Fibroblast of pulmonary artery (primary cell): ENCODE measurements around the gene TAF1C.

Experiments
- DNase-seq: peaks from one replicate; pipeline ENCODE4 v3.0.0-alpha.2; 2010; ENCODE audit warnings: low read depth
- H3K4me3 ChIP-seq: replicated peaks from 2 replicates; pipeline ENCODE4 v1.5.1; 2011; ENCODE audit warnings: low read depth, mild to moderate bottlenecking, control low read depth, low read length, moderate library complexity
- TF ChIP-seq, protein P1 (sequence below): IDR thresholded peaks from 2 replicates; pipeline ENCODE4 v1.5.1; 2011; ENCODE audit warnings: mild to moderate bottlenecking, control low read depth, low read length, inconsistent platforms; ENCODE audit errors: missing control alignments

Gene TAF1C

DNA sequence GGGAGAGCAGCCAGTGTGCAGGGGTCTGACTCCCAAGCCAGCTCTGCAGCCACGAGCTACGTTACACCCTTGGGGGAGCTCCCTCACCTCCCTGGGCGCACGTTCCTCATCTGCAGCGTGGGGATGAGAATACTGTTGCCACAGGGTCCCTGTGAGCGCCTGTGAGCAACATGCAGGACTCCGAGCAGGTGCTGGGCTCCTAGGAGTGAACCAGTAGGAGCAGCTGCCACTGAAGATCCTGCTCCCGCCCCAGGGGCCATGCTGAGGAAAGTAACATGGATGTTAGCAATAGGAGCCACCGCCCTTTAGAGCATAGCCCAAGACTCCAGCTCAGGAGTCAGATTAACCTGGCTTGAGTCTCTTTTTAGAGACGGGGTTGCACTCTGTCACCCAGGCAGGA lies 25.8 kb downstream of the TAF1C start:
- H3K4me3 ChIP-seq, result no peak overlapping the region
- TF ChIP-seq, protein P1, sequence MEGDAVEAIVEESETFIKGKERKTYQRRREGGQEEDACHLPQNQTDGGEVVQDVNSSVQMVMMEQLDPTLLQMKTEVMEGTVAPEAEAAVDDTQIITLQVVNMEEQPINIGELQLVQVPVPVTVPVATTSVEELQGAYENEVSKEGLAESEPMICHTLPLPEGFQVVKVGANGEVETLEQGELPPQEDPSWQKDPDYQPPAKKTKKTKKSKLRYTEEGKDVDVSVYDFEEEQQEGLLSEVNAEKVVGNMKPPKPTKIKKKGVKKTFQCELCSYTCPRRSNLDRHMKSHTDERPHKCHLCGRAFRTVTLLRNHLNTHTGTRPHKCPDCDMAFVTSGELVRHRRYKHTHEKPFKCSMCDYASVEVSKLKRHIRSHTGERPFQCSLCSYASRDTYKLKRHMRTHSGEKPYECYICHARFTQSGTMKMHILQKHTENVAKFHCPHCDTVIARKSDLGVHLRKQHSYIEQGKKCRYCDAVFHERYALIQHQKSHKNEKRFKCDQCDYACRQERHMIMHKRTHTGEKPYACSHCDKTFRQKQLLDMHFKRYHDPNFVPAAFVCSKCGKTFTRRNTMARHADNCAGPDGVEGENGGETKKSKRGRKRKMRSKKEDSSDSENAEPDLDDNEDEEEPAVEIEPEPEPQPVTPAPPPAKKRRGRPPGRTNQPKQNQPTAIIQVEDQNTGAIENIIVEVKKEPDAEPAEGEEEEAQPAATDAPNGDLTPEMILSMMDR, result no peak

DNA sequence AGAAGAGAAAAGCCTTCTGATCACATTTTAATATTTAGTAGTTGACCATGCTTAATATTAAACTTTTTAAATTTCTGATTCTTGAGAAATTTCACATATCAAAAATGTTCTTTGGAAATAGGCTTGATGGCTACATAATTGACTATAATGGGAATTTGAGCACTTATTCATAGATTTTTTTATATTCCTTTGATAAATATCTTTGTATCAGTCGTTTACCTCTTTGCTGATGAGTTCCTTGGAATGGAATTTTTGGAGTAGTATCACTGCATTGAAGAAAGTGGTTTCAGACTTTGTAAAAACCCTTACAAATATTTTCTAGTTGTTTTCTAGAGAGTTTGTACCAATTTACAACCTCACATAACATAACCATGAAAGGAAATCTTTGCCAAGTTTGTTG lies 27.1 kb downstream of the TAF1C start:
- DNase-seq, result no peak
- no peak overlapping the region for H3K4me3 ChIP-seq
- TF ChIP-seq, protein P1, result no peak

More for the DNA sequence above, 25.8 kb downstream of the TAF1C start:
- no peak for DNase-seq

DNA sequence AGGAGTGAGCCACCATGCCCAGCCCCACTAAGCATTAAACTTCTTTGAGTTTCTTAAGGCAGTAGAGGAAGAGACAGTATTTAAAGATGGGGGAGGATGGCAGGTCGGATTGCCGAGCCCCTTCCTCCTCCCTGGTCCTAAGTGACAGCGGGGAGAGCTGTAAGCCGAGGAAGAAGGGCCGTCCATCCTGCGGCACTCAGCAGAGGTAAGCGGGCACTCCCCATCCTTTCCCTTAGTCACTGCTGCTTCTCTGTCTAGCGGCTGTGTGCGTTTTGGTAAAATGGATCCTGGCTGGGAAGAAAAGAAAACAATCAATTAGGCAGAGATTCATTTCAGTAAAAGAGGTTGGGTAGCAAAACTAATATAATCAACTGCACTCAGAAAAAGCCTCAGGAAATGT lies 27.9 kb downstream of the TAF1C start:
- no peak for DNase-seq
- H3K4me3 ChIP-seq, result no peak overlapping the region
- TF ChIP-seq, protein P1, result no peak

DNA sequence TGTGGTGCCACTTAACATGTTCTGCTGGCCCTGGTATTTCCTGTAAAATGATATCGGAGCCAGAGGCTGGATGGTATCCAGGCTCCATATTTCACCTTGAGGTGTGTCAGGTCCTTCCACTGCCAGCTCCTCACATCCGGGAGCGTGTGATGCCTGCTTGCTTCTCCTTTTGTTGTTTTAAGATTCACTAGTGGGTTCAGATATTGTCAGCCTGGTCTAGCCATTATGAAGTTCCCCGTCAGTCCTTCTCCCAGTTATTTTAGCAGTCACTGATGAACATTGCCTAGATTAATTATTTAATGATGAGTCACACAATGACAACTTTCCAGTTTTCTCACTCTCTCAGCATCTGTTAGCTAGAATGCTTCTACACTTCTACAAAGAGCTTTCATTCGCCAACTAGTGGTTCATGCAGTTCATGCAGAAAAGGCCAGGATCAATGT lies 30.5 kb downstream of the TAF1C start:
- DNase-seq, result no peak
- TF ChIP-seq, protein P1, result peak; percentile 10
- no peak overlapping the region for H3K4me3 ChIP-seq

DNA sequence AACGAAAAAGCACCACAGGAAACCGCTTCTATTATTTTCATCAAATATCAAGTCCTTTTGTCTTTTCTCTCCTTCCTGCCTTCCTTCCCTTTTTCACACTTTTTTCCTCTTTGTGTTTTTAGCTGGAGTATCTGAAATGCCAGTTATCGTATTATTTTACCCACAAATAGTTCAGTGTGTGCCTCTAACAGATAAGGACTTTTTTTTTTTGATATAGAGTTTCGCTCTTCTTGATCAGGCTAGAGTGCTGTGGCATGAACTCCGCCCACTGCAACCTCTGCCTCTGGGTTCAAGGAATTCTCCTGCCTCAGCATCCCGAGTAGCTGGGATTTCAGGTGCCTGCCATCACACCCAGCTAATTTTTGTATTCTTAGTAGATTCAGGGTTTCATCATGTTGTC lies 31.1 kb downstream of the TAF1C start:
- DNase-seq, result no peak
- TF ChIP-seq, protein P1, result no peak
- no peak overlapping the region for H3K4me3 ChIP-seq

DNA sequence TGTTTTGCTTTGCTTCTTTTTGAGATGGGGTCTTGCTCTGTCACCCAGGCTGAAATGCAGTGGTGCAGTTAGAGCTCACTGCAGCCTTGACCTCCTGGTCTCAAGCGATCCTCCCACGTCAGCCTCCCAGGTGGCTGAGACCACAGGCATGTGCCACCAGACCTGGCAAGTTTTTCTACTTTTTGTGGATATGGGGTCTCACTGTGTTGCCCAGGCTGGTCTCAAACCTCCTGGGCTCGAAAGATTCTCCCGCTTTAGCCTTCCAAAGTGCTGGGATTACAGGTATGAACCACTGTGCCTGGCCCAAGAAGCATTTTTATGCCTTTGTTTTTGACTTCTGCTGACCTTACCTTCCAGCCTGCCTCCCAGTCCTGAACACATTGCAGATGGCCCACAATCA lies 31.6 kb downstream of the TAF1C start:
- no peak overlapping the region for H3K4me3 ChIP-seq
- TF ChIP-seq, protein P1, result no peak
- no peak for DNase-seq

DNA sequence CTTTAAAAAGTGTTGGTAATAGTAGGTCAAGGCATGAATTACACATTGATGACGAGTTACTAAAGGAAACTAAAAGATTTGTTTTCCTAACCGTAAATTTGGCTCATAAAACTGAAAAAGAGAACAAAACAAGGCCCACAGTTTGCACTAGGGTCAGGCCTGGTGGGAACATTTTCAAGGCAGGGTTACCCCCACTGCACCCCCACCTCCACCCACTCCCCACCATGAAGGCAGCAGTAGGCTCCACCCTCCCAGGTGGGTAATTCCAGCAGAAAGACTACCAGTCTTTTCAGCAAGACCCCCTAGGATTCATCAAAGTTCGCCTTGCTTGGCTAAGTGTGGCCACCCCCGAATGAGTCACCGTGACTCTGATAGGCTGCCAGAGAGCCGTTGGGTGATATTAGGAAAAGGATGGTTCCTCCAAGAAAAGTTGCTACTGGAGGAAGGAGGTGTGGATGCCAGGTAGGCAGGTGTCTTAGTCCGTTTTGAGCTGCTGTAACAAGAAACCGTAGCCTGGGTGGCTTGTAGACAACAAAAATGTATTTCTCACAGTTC lies 33.1 kb downstream of the TAF1C start:
- TF ChIP-seq, protein P1, result no peak
- no peak for DNase-seq
- no peak overlapping the region for H3K4me3 ChIP-seq
